ENCODE results near the gene CD59.

CD59 gene

DNA sequence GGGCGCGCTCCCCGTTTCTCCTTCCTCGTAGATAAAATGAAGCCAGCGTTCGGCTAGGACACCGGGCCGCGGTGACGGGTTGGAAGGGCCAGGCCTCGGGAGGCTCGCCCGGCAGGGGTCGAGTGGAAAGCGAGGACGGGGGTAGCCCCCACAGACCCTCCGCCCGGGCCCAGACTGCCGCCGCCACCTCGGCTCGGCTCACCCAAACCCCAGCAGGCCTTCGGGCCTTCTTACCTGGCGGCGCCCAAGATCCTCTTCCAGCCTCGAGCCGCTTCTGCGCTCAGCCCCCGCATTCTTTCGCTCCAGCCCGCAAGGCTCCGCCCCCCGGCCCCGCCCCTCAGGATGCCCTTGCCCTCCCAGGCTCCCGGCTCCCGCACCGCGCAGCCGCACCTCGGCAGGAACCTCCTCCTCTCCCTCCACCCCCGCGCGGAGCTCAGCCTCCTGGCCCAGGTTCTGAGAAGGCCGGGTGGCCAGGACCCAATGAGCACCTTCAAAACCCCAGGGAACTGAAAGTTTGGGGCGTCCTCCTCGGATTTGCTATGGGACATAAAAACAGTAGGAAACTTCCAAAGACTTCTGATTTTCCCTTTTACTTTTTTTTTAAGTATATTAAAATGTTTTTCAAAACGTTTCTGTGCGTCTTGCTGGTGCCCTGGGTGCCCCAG, at the start of gene CD59:
TSS of gene CD59 (minus strand) at position 276 of the 665 bp plus-strand sequence. CDS start 13,978 bp downstream, outside the sequence.
- DNase-seq: peak; percentile 56 to 96 (median 86)

GRCh38 chr11:33785609-33786008, 49.4 kb upstream of the CD59 start:
- DNase-seq: no peak

DNA sequence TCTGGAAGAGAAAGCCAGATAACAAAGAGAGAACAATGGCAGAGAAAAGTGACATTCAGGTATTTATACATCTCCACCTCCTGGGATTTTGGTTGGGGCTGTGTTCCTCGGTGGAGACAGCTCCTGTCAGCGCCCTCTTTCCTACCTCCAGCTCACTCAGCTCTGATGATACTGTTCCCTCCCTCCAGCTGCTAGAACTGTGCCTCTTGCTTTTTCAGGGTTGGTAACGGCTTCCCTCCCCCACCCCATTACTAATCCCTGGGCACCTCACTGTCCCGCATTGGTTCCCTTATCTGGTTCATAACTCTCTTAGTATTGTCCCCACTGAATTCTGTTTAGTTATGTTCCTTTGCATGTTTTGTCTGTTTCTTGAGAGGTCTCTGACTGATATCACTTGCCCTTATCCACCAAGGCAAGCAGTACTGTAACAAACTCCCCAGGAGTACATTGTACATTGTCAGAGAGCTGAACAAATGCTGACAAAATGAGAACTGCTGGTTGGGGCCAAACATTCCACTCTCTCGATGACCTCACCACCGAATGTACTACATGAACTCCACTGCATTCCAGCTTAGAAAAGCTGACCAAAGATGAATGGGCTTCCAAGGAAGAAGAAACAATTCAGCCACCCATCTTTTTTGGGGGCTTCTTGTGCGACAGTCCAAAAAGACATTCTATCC, 43.8 kb upstream of the CD59 start:
- DNase-seq: no peak

DNA sequence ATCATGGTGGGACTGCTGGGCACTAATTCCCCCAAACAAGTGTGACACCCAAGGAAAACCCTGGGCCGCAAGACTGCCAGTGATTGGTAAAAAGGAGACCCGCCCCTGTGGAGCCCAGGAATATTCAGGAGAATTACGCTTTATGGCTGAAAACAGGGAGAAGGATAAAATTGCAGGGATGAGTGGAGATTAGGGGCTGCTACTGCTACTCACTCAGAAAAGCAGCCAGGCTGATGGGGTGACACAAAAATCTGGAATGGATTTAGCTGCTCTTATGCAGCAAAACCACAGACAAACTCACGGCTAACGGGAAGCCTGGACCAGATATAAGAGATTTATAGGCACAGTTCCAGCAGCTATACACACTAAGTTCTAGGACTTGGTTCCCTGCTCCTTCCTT, 42.5 kb upstream of the CD59 start:
- DNase-seq: peak in 1 of 14 donors; percentile 82

DNA sequence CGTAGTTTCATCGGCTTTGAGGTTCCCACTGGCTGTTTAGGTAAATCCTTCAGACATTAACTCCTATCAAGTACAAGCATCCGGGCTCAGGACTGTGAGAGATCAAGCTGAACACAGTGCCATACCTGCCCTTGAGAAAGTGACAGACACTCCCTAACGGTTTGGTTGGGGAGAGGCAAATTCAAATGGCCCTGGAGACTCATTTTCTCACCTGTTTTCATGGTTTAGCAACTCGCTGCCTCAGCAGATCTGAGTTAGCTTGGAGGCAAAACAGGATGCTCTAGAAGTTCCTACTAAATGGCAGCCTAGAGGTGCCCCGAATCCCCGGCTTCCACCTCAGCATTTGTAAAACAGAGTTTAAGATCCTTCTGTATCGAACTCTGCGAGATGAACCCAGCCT, 41.7 kb upstream of the CD59 start:
- no peak for DNase-seq

DNA sequence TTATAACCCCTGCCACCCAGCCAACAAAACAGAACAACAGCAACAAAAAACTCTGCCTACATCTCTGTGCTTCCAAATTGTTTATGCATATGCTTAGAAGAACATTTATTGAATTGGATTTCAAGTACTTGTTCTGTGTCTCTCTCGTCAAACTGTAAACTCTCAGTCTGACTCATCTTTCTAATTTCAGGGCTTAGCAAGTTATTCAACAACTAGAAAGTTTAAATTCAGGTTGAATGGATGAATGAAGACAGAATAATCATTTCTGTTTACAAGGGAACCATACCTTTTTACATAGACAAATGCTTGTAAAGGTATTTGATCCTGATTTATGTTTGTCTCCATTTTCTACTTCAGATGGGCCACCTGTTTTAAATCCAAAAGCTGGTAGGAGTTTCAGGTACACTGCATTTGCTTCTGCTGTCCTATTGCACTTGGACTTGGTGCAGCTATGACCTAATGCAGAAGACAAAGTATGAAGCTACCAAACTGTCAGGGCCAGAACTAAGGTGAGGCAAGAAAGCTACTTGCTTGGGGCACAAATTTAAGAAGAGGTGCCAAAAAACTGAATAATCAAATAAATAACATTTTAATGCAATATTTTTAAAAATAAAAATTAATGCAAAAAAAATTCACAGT, 39.7 kb upstream of the CD59 start:
- DNase-seq: no peak

GRCh38 chr11:33775467-33775807, 39.2 kb upstream of the CD59 start:
- no peak for DNase-seq

- DNase-seq: peak in 5 of 14 donors; percentile 6 to 69 (median 47)
Measured at GRCh38 chr11:33774736-33775466, 38.7 kb upstream of the CD59 start.

GRCh38 chr11:33773987-33774735, 37.9 kb upstream of the CD59 start, which contains the start of gene FBXO3:
TSS of gene FBXO3 (minus strand) at chr11:33774520. CDS start at chr11:33774497, 23 bp downstream.
- DNase-seq: peak; percentile 16 to 88 (median 78)

- DNase-seq: peak in 7 of 14 donors; percentile 11 to 45 (median 26)
Measured at GRCh38 chr11:33773404-33773986, 37.3 kb upstream of the CD59 start.

DNA sequence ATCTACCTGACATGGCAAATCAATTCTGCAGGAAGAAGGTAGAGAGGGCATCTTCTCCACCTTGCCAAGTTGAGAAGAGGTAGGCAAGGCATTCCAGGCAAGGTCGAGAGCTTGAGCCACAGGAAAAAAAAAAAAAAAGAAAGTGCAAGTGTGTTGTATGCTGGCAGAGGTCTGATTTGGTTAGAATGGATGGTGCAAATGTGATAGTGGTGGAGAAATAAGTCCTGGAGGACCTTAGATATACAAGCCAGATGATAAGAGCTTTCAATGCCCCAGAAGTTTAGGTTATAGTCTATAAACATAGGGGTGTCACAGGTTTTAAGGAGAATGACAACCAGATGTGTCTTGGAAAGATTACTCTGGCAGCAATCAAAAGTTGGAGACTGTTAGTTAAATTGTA, 36.6 kb upstream of the CD59 start:
- no peak for DNase-seq

DNA sequence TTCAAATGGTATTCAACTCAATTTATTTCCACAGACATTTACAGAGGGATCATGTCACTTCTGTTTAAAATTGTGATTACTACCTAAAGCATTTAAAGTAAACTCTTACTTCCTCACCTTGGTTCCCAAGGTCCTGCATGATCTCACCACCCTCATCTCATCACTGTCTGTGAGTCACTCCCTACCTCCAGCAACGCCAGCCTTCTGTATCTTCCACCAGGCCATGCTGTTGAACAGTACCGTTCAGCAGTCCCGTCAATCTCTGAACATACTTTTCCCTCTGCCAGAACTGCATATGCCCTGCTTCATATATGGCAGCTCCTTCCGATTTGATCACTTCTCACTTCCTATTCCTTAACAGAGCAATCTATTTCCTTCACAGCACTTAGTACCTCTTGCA, 36.1 kb upstream of the CD59 start:
- DNase-seq: no peak

GRCh38 chr11:33770236-33770635, 34.0 kb upstream of the CD59 start:
- no peak for DNase-seq

- no peak for DNase-seq
Measured at GRCh38 chr11:33769542-33769941, 33.3 kb upstream of the CD59 start.

- DNase-seq: no peak
Measured at GRCh38 chr11:33767624-33768023, 31.4 kb upstream of the CD59 start.

- no peak for DNase-seq
Measured at GRCh38 chr11:33766085-33766484, 29.9 kb upstream of the CD59 start.

GRCh38 chr11:33761471-33761870, 25.2 kb upstream of the CD59 start:
- DNase-seq: no peak

DNA sequence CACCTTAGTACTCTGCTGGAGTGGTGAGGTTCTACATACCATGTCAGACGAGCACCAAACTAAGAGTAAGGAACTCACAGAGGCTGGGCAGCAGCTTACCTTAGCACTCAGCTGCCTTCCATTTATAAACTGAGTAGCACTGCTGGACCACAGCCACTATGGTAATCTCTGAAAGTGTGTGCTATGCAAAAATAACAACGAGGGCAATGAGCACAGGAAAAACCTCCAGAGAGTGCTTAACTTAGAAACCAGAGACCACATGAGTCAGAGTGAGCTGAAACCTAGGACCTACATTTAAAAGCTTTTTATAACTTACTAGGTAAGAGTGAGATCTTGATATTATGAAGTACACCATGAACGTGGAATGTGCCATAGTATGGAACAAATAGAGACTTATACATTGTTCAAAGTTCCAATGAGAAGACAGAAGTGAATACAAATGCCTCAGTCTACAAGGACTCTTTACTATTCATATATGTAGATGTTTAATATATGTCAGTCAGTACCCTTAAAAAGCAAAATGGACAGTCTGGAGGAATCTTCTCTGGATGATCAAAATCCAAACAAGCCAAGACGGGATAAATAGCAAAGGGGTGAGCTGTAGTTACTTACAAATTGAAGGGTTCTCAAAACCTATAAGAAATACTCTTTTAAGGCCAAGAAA, 17.2 kb upstream of the CD59 start:
- DNase-seq: no peak

DNA sequence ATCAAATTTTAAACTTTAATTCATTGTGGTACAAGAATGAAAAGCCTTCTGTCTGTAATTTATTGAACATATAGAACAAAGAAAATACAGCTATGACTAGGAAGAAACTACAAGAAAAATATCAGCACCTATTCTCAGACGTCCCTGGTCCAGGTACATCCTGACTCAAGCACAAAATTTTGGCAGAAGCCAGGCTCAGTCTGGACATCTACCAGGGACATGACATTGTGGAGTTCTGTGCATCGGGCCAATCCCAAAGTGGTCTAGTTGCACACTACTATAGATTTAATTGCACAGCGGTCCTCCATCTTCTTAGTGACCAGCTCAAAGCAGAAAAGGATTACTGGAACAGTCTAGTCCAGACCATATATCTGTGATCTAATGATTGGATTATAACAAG, 15.7 kb upstream of the CD59 start:
- DNase-seq: peak in 1 of 14 donors; percentile 12

DNA sequence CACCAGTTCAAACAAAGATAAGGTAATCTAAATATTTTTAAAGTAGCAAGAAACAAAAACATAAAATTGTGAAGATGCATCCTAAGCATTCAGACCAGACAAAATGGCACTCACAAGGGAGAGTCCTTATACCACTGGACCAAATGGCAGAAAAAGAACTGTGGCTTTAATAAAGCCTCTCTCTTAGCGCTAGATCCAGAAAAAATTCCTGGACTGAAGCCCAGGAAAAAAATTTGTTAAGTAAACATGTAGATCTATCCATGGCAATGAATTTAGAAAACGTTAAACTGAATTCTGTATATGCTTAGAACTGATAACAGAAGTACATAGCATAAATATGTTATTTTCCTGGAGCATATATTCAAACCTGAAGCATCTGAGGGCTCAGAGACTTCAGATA, 11.8 kb upstream of the CD59 start:
- no peak for DNase-seq

GRCh38 chr11:33743291-33743690, 7.1 kb upstream of the CD59 start:
- DNase-seq: no peak
